HG03095 (cell line): ENCODE measurements around the gene ZNF638.

Experiments used
- ATAC-seq: cut with Tn5 transposase; IDR thresholded peaks from one replicate; pipeline ENCODE4 v1.9.1; 2021; ENCODE audit warnings: moderate library complexity; ENCODE audit not compliant: unreplicated experiment

The ZNF638 gene

GRCh38 chr2:71336384-71336783 is 4.8 kb downstream of the ZNF638 start:
- ATAC-seq, result no peak

- no peak for ATAC-seq
Measured at GRCh38 chr2:71336802-71337201, 5.2 kb downstream of the ZNF638 start.

GRCh38 chr2:71337776-71338175 is 6.2 kb downstream of the ZNF638 start:
- ATAC-seq, result no peak

- no peak for ATAC-seq
Measured at GRCh38 chr2:71339685-71340084, 8.1 kb downstream of the ZNF638 start.

GRCh38 chr2:71340176-71340575 is 8.6 kb downstream of the ZNF638 start:
- ATAC-seq, result no peak

- ATAC-seq, result no peak
Measured at GRCh38 chr2:71341645-71342044, 10.1 kb downstream of the ZNF638 start.

- no peak for ATAC-seq
Measured at GRCh38 chr2:71346065-71346464, 14.5 kb downstream of the ZNF638 start.

- ATAC-seq, result no peak
Measured at GRCh38 chr2:71347517-71347916, 15.9 kb downstream of the ZNF638 start.

- no peak for ATAC-seq
Measured at GRCh38 chr2:71348302-71348701, 16.7 kb downstream of the ZNF638 start.

- ATAC-seq, result no peak
Measured at GRCh38 chr2:71353248-71353647, 21.7 kb downstream of the ZNF638 start.

GRCh38 chr2:71358931-71359671 is 27.5 kb downstream of the ZNF638 start:
- ATAC-seq, result no peak

GRCh38 chr2:71360434-71360975 is 28.9 kb downstream of the ZNF638 start:
- ATAC-seq, result no peak

GRCh38 chr2:71361631-71362030 is 30.0 kb downstream of the ZNF638 start:
- no peak for ATAC-seq

GRCh38 chr2:71362447-71362846 is 30.9 kb downstream of the ZNF638 start:
- ATAC-seq, result no peak

GRCh38 chr2:71370015-71370414 is 38.4 kb downstream of the ZNF638 start:
- no peak for ATAC-seq

GRCh38 chr2:71372042-71372441 is 40.5 kb downstream of the ZNF638 start:
- no peak for ATAC-seq

- no peak for ATAC-seq
Measured at GRCh38 chr2:71379086-71379485, 47.5 kb downstream of the ZNF638 start.

GRCh38 chr2:71380665-71381064 is 49.1 kb downstream of the ZNF638 start:
- no peak for ATAC-seq

- no peak for ATAC-seq
Measured at GRCh38 chr2:71385012-71385411, 53.4 kb downstream of the ZNF638 start.

GRCh38 chr2:71388214-71388613 is 56.6 kb downstream of the ZNF638 start:
- ATAC-seq, result no peak

- ATAC-seq, result no peak
Measured at GRCh38 chr2:71389384-71390072, 57.9 kb downstream of the ZNF638 start.

- no peak for ATAC-seq
Measured at GRCh38 chr2:71393216-71393615, 61.6 kb downstream of the ZNF638 start.
